Uterus (tissue), 4 donors: ENCODE measurements around the gene PRRG4. TPM values are rescaled to one million over a fixed set of nuclear protein-coding genes. Genes with fewer than 3 reads are reported as not detected.
"Not testable (repeated sequence)": the region's sequence is repeated elsewhere in the genome, so short reads cannot be mapped to it uniquely, and the experiment has no call there.

Experiments used
- DNase-seq, 2 donors: peaks; one replicate each; pipeline ENCODE4 v3.0.0-alpha.2; 2019 to 2020
- H3K27ac ChIP-seq, 2 donors: fragments of 200-600 bp; sonication (generic); 1 replicate in 1 of 2; 2 replicates in 1 of 2; pipeline ENCODE4 v1.5.1; 2016 to 2018
- H3K27me3 ChIP-seq, 2 donors: fragments of 200-600 bp; sonication (generic); one replicate each; pipeline ENCODE4 v1.5.1; 2018 to 2019; ENCODE audit warnings: control low read depth in 1 of 2
- H3K36me3 ChIP-seq, 2 donors: fragments of 200-600 bp; sonication (generic); one replicate each; pipeline ENCODE4 v1.5.1; 2019; ENCODE audit warnings: control low read depth in 1 of 2
- H3K4me1 ChIP-seq, 2 donors: fragments of 200-600 bp; sonication (generic); one replicate each; pipeline ENCODE4 v1.5.1; 2018 to 2019; ENCODE audit warnings: control low read depth in 1 of 2
- H3K4me3 ChIP-seq, 2 donors: fragments of 200-600 bp; sonication (generic); 1 replicate in 1 of 2; 2 replicates in 1 of 2; pipeline ENCODE4 v1.5.1; 2018 to 2019; ENCODE audit warnings: mild to moderate bottlenecking in 1 of 2
- H3K9me3 ChIP-seq, 2 donors: fragments of 200-600 bp; sonication (generic); one replicate each; pipeline ENCODE4 v1.5.1; 2019; ENCODE audit warnings: control low read depth in 1 of 2
- POLR2A ChIP-seq, 2 donors: fragments of 450-650 bp; IDR thresholded peaks; one replicate each; pipeline ENCODE4 v1.6.1; 2016; ENCODE audit warnings: antibody characterized with exemption in 2 of 2, mild to moderate bottlenecking in 1 of 2, moderate library complexity in 1 of 2
- intact Hi-C: fragments of 100-400 bp; cut with DNase I; formaldehyde crosslinking; loops from one replicate; pipeline ENCODE4 v1.15.1; 2023; ENCODE audit warnings: low total_unique reads
- total RNA-seq, 4 donors: library from RNA; depleted of rRNA in 3 of 4; stranded (reverse); fragments of >200 nt in 3 of 4; gene quantifications; one replicate each; pipeline versions ENCODE4 v1.1.0 to v1.2.4, GENCODE V29; 2014 to 2023
- TF ChIP-seq, protein P1 (sequence below), 4 experiments: fragments of 200-600 bp in 2 of 4; fragments of 450-650 bp in 2 of 4; sonication (generic) in 2 of 4; IDR thresholded peaks; one replicate each; pipeline ENCODE4 v1.5.1; 2016 to 2019; ENCODE audit warnings: antibody characterized with exemption in 4 of 4, mild to moderate bottlenecking in 2 of 4, moderate library complexity in 1 of 4
- donor health status: DM: yes; HTN: yes; CAD: no.

PRRG4 gene
- 1 to 10 TPM in 2 of 4 donors, under 1 TPM in 2; 0.29 to 2.3 (median 1.4) TPM for total RNA-seq

DNA sequence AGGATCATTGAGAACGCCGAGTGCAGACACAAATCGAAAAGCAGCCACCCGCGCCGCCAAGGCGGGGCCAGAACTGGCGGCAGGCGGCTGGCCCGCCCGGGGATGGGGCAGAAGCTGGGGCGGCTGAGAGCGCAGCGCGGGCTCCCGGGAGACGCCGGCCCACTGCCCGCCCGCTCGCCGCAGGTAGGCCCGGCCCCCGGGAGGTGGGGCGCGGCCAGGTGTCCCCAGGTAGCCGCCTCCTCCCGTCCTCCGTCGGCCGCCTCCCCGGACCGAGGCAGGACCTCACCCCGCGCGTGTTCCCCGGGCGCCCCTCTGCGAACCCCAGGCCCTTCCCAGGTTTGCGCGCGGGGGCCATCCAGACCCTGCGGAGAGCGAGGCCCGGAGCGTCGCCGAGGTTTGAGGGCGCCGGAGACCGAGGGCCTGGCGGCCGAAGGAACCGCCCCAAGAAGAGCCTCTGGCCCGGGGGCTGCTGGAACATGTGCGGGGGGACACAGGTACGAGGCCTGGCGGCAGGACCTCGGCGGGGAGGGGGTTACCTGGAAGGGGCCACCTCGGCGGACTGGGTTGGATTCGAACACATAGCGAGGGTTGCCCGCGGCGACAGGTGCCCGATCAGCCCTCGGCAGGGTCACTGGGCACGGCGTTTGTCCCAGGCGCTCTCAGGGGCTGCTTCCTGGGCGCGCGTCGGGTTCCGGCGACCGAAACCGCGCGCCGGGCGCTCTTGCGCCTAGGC lies at the start of gene PRRG4:
Gene PRRG4, plus strand, starts transcription at position 248 of the 733 bp plus-strand sequence. CDS start 603 bp downstream, outside the sequence.
- H3K9me3 ChIP-seq, result no peaks in the 10 kb centered on the region
- no peaks in the 10 kb centered on the region for H3K27me3 ChIP-seq
- DNase-seq, result peak; percentile 19 to 34
- H3K4me1 ChIP-seq, result peaks cover 0 to 6% of the 10 kb centered on the region in 2 donors
- peak within 1 kb of the TSS; percentile 10 to 53 for H3K27ac ChIP-seq
- H3K4me3 ChIP-seq, result peak within 1 kb of the TSS; percentile 27 to 45
- intact Hi-C loops, result no loop called here
- peak in 1 of 2 donors; percentile 30 for TF ChIP-seq POLR2A (IDR thresholded peaks at IDR 0.05)
- TF ChIP-seq, protein P1, sequence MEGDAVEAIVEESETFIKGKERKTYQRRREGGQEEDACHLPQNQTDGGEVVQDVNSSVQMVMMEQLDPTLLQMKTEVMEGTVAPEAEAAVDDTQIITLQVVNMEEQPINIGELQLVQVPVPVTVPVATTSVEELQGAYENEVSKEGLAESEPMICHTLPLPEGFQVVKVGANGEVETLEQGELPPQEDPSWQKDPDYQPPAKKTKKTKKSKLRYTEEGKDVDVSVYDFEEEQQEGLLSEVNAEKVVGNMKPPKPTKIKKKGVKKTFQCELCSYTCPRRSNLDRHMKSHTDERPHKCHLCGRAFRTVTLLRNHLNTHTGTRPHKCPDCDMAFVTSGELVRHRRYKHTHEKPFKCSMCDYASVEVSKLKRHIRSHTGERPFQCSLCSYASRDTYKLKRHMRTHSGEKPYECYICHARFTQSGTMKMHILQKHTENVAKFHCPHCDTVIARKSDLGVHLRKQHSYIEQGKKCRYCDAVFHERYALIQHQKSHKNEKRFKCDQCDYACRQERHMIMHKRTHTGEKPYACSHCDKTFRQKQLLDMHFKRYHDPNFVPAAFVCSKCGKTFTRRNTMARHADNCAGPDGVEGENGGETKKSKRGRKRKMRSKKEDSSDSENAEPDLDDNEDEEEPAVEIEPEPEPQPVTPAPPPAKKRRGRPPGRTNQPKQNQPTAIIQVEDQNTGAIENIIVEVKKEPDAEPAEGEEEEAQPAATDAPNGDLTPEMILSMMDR (IDR thresholded peaks at IDR 0.05), result no peak
- no peaks in the 10 kb centered on the region for H3K36me3 ChIP-seq

DNA sequence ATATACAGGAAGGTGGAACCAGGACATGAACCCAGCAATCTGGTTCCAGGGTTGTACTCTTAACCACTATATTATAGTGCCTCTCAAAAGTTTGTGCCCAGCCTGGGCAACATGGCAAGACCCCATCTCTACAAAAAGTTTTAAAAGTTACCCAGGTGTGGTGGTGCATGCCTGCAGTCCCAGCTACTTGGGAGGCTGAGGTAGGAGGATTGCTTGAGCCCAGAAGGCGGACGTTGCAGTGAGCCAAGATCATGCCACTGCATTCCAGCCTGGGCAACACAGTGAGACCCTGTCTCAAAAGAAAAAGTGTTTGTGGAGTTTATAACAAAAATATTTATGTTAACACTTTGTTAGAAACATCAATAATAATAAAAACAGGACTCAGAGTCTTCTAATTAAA lies 48.9 kb upstream of the PRRG4 start:
- H3K27me3 ChIP-seq, DNase-seq, H3K9me3 ChIP-seq, H3K36me3 ChIP-seq, H3K4me3 ChIP-seq, intact Hi-C loops, H3K27ac ChIP-seq, H3K4me1 ChIP-seq: not testable (repeated sequence)

DNA sequence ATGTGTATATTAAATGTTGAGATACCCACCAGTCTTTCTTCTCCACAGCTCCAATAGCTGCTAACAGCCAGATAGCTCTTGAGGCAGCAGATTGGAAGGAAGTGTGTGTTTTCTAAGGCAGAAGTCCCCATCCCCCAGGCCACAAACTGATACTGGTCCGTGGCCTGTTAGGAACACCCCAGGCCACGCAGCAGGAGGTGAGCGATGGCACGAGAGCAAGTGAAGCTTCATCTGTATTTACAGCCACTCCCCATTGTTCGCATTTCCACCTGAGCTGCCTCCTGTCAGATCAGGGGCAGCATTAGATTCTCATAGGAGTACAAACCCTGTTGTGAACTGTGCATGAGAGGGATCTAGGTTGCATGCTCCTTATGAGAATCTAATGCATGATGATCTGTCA lies 48.0 kb upstream of the PRRG4 start:
- Histone ChIP-seq H3K4me3 (no peak overlapping the region), H3K36me3 (no peaks in the 10 kb centered on the region), H3K27me3 (no peaks in the 10 kb centered on the region), H3K4me1 (no peaks in the 10 kb centered on the region), H3K27ac (no peak overlapping the region), H3K9me3 (no peaks in the 10 kb centered on the region)
- no peak for DNase-seq
- no peak for TF ChIP-seq POLR2A (IDR thresholded peaks at IDR 0.05)
- TF ChIP-seq, protein P1 (IDR thresholded peaks at IDR 0.05), result no peak
- intact Hi-C loops, result no loop called here

DNA sequence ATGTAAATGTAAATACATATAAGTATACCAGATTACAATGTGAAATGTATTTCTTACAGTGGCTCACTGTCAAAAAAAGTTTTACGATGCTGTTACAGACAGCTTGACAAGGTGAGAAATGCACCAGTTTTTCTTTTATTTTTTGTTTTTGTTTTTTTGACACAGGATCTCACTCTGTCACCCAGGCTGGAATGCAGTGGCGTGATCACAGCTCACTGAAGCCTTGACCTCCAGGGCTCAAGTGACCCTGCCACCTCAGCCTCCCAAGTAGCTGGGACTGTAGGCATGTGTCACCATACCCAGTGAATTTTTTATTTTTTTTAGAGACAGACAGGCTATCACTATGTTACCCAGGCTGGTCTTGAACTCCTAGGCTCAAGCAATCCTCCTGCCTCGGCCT lies 44.5 kb upstream of the PRRG4 start:
- Histone ChIP-seq H3K36me3 (no peaks in the 10 kb centered on the region), H3K27ac (no peak overlapping the region), H3K4me1 (no peaks in the 10 kb centered on the region), H3K9me3 (no peaks in the 10 kb centered on the region), H3K27me3 (no peaks in the 10 kb centered on the region), H3K4me3 (no peak overlapping the region)
- intact Hi-C loops, result no loop called here
- DNase-seq, result no peak
- TF ChIP-seq, protein P1 (IDR thresholded peaks at IDR 0.05), result no peak

DNA sequence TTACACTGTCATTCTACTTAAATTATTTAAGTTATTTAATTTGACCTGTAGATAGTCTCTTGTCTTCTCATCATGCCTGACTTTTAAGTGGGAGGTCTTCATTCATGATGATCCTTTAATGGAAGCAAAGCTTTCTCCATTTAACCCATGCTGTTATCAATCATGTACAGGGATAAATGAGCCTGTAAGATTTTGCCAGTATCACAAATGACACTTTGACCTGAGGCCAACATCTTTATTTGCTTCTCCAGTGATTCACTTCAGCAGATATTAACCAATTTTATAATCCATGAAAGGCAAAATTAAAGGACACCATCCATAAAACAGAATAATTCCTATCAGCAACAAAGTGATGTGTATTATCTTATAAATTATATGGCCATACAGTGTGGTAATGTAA lies 42.9 kb upstream of the PRRG4 start:
- Histone ChIP-seq H3K27ac (no peak overlapping the region), H3K9me3 (no peaks in the 10 kb centered on the region)

More for the DNA sequence above, 42.9 kb upstream of the PRRG4 start:
- TF ChIP-seq POLR2A (IDR thresholded peaks at IDR 0.05), result no peak
- TF ChIP-seq, protein P1 (IDR thresholded peaks at IDR 0.05), result no peak
- H3K36me3 ChIP-seq, result no peaks in the 10 kb centered on the region
- no peak for DNase-seq
- intact Hi-C loops, result no loop called here
- H3K4me1 ChIP-seq, result no peaks in the 10 kb centered on the region
- no peak overlapping the region for H3K4me3 ChIP-seq
- H3K27me3 ChIP-seq, result no peaks in the 10 kb centered on the region
